K562 (cell line): ENCODE results near the gene SOWAHA. TPM values are rescaled to one million over a fixed set of nuclear protein-coding genes. Genes with fewer than 3 reads are reported as not detected.

Experiments
- ATAC-seq: fragments of 200-7000 bp; cut with Tn5 transposase; 3 replicates; pipeline ENCODE4 v1.9.1; 2020; ENCODE audit warnings: moderate library complexity
- BruUV-seq: library from RNA; stranded (reverse); fragments of 400-500 nt; replicated peaks from 2 replicates; lab custom pipeline; 2021; lab: Mats Ljungman, UMichigan
- CTCF ChIA-PET: fragments of 300-600 bp; formaldehyde crosslinking; extraction: SDS; loops from one replicate; lab custom pipeline; 2021; ENCODE audit warnings: low intra/inter-chr PET ratio; lab: Yijun Ruan, JAX
- POLR2A ChIA-PET: fragments of 300-600, 350-650 bp; sonication (Branson Sonifier 250); formaldehyde crosslinking; extraction: SDS; loops from one replicate; lab custom pipeline; 2021; ENCODE audit warnings: antibody characterized with exemption, inconsistent platforms; lab: Yijun Ruan, JAX
- DNase-seq, 4 experiments: peaks; one replicate each; pipeline versions ENCODE4 v3.0.0 to v3.0.0-alpha.2; 2011 to 2018; ENCODE audit warnings: low spot score in 3 of 4, mixed read lengths in 3 of 4; ENCODE audit errors: extremely low read depth in 1 of 4
- FAIRE-seq: peaks from 2 replicates; lab custom pipeline; 2011; peaks lifted over from hg19 to GRCh38; lab: Jason Lieb, UNC
- H2AFZ ChIP-seq: 2 replicates; pipeline ENCODE4 v1.6.0; 2011; ENCODE audit warnings: low read depth, low read length, control low read depth, inconsistent platforms
- H3K27ac ChIP-seq: fragments of 200-600 bp; 3 replicates; pipeline ENCODE4 v1.8.0; 2011; ENCODE audit warnings: low read depth, mild to moderate bottlenecking, control low read depth, inconsistent platforms, low read length, moderate library complexity, mixed read lengths; ENCODE audit errors: extremely low read depth
- H3K27me3 ChIP-seq, 2 experiments: fragments of 300-600 bp in 1 of 2; 2 replicates in 1 of 2; 3 replicates in 1 of 2; pipeline versions ENCODE4 v1.6.0 to v1.8.0; 2011; ENCODE audit warnings: inconsistent platforms in 2 of 2, low read length in 2 of 2, mild to moderate bottlenecking in 1 of 2, mixed read lengths in 1 of 2, moderate library complexity in 1 of 2; ENCODE audit not compliant: control insufficient read depth in 2 of 2, insufficient read depth in 2 of 2
- H3K36me3 ChIP-seq: fragments of 300-600 bp; 3 replicates; pipeline ENCODE4 v1.8.0; 2011; ENCODE audit warnings: mild to moderate bottlenecking, low read length, inconsistent platforms; ENCODE audit not compliant: control insufficient read depth, insufficient read depth
- H3K4me1 ChIP-seq, 2 experiments: fragments of 200-600 bp in 1 of 2; replicated peaks in 1 of 2; 2 replicates in 1 of 2; 3 replicates in 1 of 2; pipeline versions ENCODE4 v1.5.1 to v1.8.0; 2011; ENCODE audit warnings: inconsistent platforms in 2 of 2, low read length in 2 of 2, mild to moderate bottlenecking in 1 of 2, mixed read lengths in 1 of 2, moderate library complexity in 1 of 2; ENCODE audit not compliant: control insufficient read depth in 2 of 2, insufficient read depth in 2 of 2
- H3K4me2 ChIP-seq: 2 replicates; pipeline ENCODE4 v1.6.1; 2011; ENCODE audit warnings: low read length, control low read depth, inconsistent platforms, mixed read lengths; ENCODE audit not compliant: insufficient read depth
- H3K4me3 ChIP-seq: fragments of 200-600 bp; sonication (generic), shearing (Covaris generic); 2 replicates; pipeline ENCODE4 v1.5.1; 2016; ENCODE audit warnings: control low read depth, inconsistent platforms
- H3K79me2 ChIP-seq: fragments of 200-600 bp; 3 replicates; pipeline ENCODE4 v1.8.0; 2011; ENCODE audit warnings: low read length, inconsistent platforms; ENCODE audit not compliant: control insufficient read depth, insufficient read depth
- H3K9ac ChIP-seq, 2 experiments: 2 replicates each; pipeline versions ENCODE4 v1.6.0 to v1.6.1; 2011; ENCODE audit warnings: low read depth in 2 of 2, low read length in 2 of 2, control low read depth in 1 of 2, inconsistent platforms in 1 of 2, mild to moderate bottlenecking in 1 of 2, mixed read lengths in 1 of 2; ENCODE audit not compliant: insufficient read depth in 1 of 2
- H3K9me1 ChIP-seq: one replicate; pipeline ENCODE4 v1.6.0; 2011; ENCODE audit warnings: inconsistent platforms, mild to moderate bottlenecking, low read length, moderate library complexity; ENCODE audit not compliant: control insufficient read depth, insufficient read depth
- H3K9me3 ChIP-seq: replicated peaks from 2 replicates; pipeline ENCODE4 v1.5.1; 2011; ENCODE audit warnings: low read depth, low read length, inconsistent platforms; ENCODE audit not compliant: control insufficient read depth, insufficient read depth
- H4K20me1 ChIP-seq: replicated peaks from 2 replicates; pipeline ENCODE4 v1.6.1; 2011; ENCODE audit warnings: low read length, inconsistent platforms, mixed read lengths; ENCODE audit not compliant: control insufficient read depth, insufficient read depth
- LARP7 ChIP-seq: fragments of 450-650 bp; IDR thresholded peaks from 2 replicates; pipeline ENCODE4 v1.6.1; 2016
- MEF2D ChIP-seq: conservative IDR thresholded peaks from 2 replicates; pipeline ENCODE4 v1.6.1; 2016; ENCODE audit warnings: low read depth, missing genetic modification characterization, missing compliant biosample characterization
- PHF8 ChIP-seq: fragments of 200-600 bp; sonication (generic); IDR thresholded peaks from 2 replicates; pipeline ENCODE4 v1.6.1; 2012; ENCODE audit warnings: mixed run types, mild to moderate bottlenecking, inconsistent platforms, low read length, moderate library complexity, borderline replicate concordance
- PRDM10 ChIP-seq: fragments of 450-650 bp; IDR thresholded peaks from 2 replicates; pipeline ENCODE4 v1.6.1; 2018; ENCODE audit not compliant: partially characterized antibody
- RBFOX2 ChIP-seq: fragments of 200-400 bp; formaldehyde crosslinking; IDR thresholded peaks from 2 replicates; pipeline ENCODE4 v1.6.1; 2017; ENCODE audit warnings: low read depth, mild to moderate bottlenecking, low read length, moderate library complexity
- SMC3 ChIP-seq: conservative IDR thresholded peaks from 2 replicates; pipeline ENCODE4 v1.6.1; 2011; ENCODE audit warnings: low read depth, low read length, improper control_type of control experiment; ENCODE audit not compliant: insufficient read depth
- TAL1 ChIP-seq: fragments of 450-650 bp; IDR thresholded peaks from 2 replicates; pipeline ENCODE4 v1.6.1; 2016; ENCODE audit warnings: mild to moderate bottlenecking
- ZBTB33 ChIP-seq: sonication (generic); formaldehyde crosslinking; IDR thresholded peaks from 2 replicates; pipeline ENCODE4 v1.8.1; 2023; ENCODE audit warnings: mild to moderate bottlenecking, missing genetic modification reagents
- ZNF143 ChIP-seq: sonication (generic); formaldehyde crosslinking; IDR thresholded peaks from 2 replicates; pipeline ENCODE4 v1.9.0; 2022; ENCODE audit warnings: mild to moderate bottlenecking, missing genetic modification reagents
- ZNF583 ChIP-seq: fragments of 250-450 bp; sonication (Bioruptor Pico); IDR thresholded peaks from 2 replicates; pipeline ENCODE4 v1.4.0; 2020
- WGBS: fragments of 100-300 bp; shearing (Covaris generic); methylation state at CpG from one replicate; pipeline ENCODE4 v1.1.6; 2016; ENCODE audit warnings: low coverage, mixed read lengths; ENCODE audit not compliant: insufficient coverage; ENCODE audit errors: missing lambda C conversion rate; 5-methylcytosine and 5-hydroxymethylcytosine counted together
- in situ Hi-C: fragments of 300-500 bp; cut with MboI; formaldehyde crosslinking; loops from 4 replicates; pipeline ENCODE4 v1.15.0; 2018; ENCODE audit warnings: inconsistent platforms, mixed read lengths
- intact Hi-C: fragments of 100-400 bp; cut with micrococcal nuclease; formaldehyde crosslinking; loops from 2 replicates; pipeline ENCODE4 v1.14.2; 2022
- polyA plus RNA-seq, 8 experiments: library from polyadenylated mRNA; depleted of rRNA in 4 of 8; stranded (reverse) in 5 of 8; unstranded in 3 of 8; fragments of >200 nt; fragmentation: Nextera tagmentation in 2 of 8; fragmentation: Illumina TruSeq in 1 of 8; extraction: Ambion mirVana in 2 of 8; extraction: Trizol in 1 of 8; gene quantifications; 2 replicates each; pipeline versions ENCODE4 v1.2.1 to v1.2.3, GENCODE V29; 2011 to 2014; ENCODE audit warnings: inconsistent platforms in 1 of 8, missing spikeins in 1 of 8
- total RNA-seq, 7 experiments: library from RNA; depleted of rRNA in 6 of 7; stranded (reverse); fragments of >200 nt in 6 of 7; fragmentation: Illumina TruSeq in 2 of 7; extraction: Trizol in 2 of 7; gene quantifications; 2 replicates each; pipeline versions ENCODE4 v1.2.1 to v1.2.3, GENCODE V29; 2011 to 2021; ENCODE audit warnings: low replicate concordance in 1 of 7
- TF ChIP-seq, protein P1 (sequence below): fragments of 450-650 bp; IDR thresholded peaks from 2 replicates; pipeline ENCODE4 v1.7.1; 2018; ENCODE audit warnings: mild to moderate bottlenecking, low read depth; ENCODE audit not compliant: partially characterized antibody

SOWAHA gene
- total and polyA plus RNA-seq, 9 of the 15 experiments (the other 6 are each of a cell fraction or from before 2014, with no cell fraction given) = not detected

- Histone ChIP-seq H3K27me3 (no peaks in the 10 kb centered on the region), H3K9me1 (no peaks in the 10 kb centered on the region), H3K4me1 (peaks cover 12 to 29% of the 10 kb centered on the region in 2 experiments; a peak in 4 of 5 replicates), H2AFZ (no peak overlapping the region), H3K9ac (no peak overlapping the region; a peak in 1 of 4 replicates), H3K27ac (no peak overlapping the region), H3K9me3 (no peaks in the 10 kb centered on the region), H3K4me3 (no peak overlapping the region), H4K20me1 (no peaks in the 10 kb centered on the region), H3K4me2 (no peak overlapping the region), H3K36me3 (peaks cover 51% of the 10 kb centered on the region; the same call in 2 of the 3 replicates), H3K79me2 (peaks cover 21% of the 10 kb centered on the region)
- no peak for ATAC-seq
- no TSS peak for BruUV-seq
- intact Hi-C loops = no loop called here
- DNase-seq = no peak
- no peak for FAIRE-seq
- POLR2A ChIA-PET = interaction anchor here (0.7 to 1.3 kb wide), 4 partner anchors 32 to 1185 kb away, joined by 3 read pairs; no protein-coding TSS in a partner anchor
- WGBS = 96% methylated on average over 19 of the region's 71 CpGs
- CTCF ChIA-PET = no interaction called here
- in situ Hi-C loops = loop anchor here (5.0 kb wide), 1 partner anchor 68 kb away; no protein-coding TSS in a partner anchor
- TF ChIP-seq ZNF143 (CRISPR knock-in tag) = no peak
- TF ChIP-seq, protein P1, sequence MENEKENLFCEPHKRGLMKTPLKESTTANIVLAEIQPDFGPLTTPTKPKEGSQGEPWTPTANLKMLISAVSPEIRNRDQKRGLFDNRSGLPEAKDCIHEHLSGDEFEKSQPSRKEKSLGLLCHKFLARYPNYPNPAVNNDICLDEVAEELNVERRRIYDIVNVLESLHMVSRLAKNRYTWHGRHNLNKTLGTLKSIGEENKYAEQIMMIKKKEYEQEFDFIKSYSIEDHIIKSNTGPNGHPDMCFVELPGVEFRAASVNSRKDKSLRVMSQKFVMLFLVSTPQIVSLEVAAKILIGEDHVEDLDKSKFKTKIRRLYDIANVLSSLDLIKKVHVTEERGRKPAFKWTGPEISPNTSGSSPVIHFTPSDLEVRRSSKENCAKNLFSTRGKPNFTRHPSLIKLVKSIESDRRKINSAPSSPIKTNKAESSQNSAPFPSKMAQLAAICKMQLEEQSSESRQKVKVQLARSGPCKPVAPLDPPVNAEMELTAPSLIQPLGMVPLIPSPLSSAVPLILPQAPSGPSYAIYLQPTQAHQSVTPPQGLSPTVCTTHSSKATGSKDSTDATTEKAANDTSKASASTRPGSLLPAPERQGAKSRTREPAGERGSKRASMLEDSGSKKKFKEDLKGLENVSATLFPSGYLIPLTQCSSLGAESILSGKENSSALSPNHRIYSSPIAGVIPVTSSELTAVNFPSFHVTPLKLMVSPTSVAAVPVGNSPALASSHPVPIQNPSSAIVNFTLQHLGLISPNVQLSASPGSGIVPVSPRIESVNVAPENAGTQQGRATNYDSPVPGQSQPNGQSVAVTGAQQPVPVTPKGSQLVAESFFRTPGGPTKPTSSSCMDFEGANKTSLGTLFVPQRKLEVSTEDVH = no peak
- TF ChIP-seq PRDM10 = no peak
- peak; percentile 23; the same call in 1 of the 2 replicates for TF ChIP-seq ZBTB33 (CRISPR knock-in tag)
- no peak for TF ChIP-seq LARP7
- no peak for TF ChIP-seq ZNF583 (CRISPR knock-in tag)
- no peak for TF ChIP-seq SMC3
- no peak for TF ChIP-seq PHF8
- TF ChIP-seq TAL1 = no peak
- TF ChIP-seq MEF2D (tag) = no peak
- peak; percentile 30 for TF ChIP-seq RBFOX2
Measured at GRCh38 chr5:132825033-132825833, 12.1 kb downstream of the SOWAHA start.
